PC-9 (cell line): ENCODE measurements around the gene RNASE8. TPM values are rescaled to one million over a fixed set of nuclear protein-coding genes. Genes with fewer than 3 reads are reported as not detected.

ENCODE experiments used
- BruUV-seq: library from RNA; stranded (reverse); fragments of 400-500 nt; replicated peaks from 2 replicates; lab custom pipeline; 2021; lab: Mats Ljungman, UMichigan
- CTCF ChIA-PET: fragments of 300-600 bp; sonication (Branson Sonifier 250); formaldehyde crosslinking; loops from one replicate; lab custom pipeline; 2022; ENCODE audit warnings: antibody characterized with exemption; lab: Charles Lee
- POLR2A ChIA-PET: fragments of 300-600 bp; sonication (Branson Sonifier 250); formaldehyde crosslinking; loops from one replicate; lab custom pipeline; 2022; ENCODE audit warnings: antibody characterized with exemption; ENCODE audit not compliant: unreplicated experiment; lab: Charles Lee
- DNase-seq, 2 experiments: peaks; one replicate each; pipeline versions ENCODE4 v3.0.0 to v3.0.0-alpha.2; 2015 to 2022; ENCODE audit warnings: mixed read lengths in 1 of 2
- H2AFZ ChIP-seq: fragments of 200-600 bp; sonication (generic); 2 replicates; pipeline ENCODE4 v1.8.1; 2017; ENCODE audit warnings: antibody characterized with exemption
- H3F3A ChIP-seq: fragments of 200-600 bp; sonication (generic); 2 replicates; pipeline ENCODE4 v1.8.1; 2017; ENCODE audit warnings: antibody characterized with exemption, mild to moderate bottlenecking, low read depth; ENCODE audit not compliant: insufficient read depth
- H3K27ac ChIP-seq: fragments of 200-600 bp; sonication (generic); 2 replicates; pipeline ENCODE4 v1.6.1; 2016; ENCODE audit warnings: mixed run types
- H3K27me3 ChIP-seq: fragments of 200-600 bp; sonication (generic); 2 replicates; pipeline ENCODE4 v1.6.1; 2016; ENCODE audit warnings: low read depth, mixed run types; ENCODE audit not compliant: insufficient read depth
- H3K36me3 ChIP-seq: fragments of 200-600 bp; sonication (generic); 2 replicates; pipeline ENCODE4 v1.6.1; 2016; ENCODE audit warnings: low read depth, mixed run types
- H3K4me1 ChIP-seq: fragments of 200-600 bp; sonication (generic); replicated peaks from 2 replicates; pipeline ENCODE4 v1.6.1; 2016; ENCODE audit warnings: mixed run types; ENCODE audit not compliant: insufficient read depth
- H3K4me2 ChIP-seq: fragments of 200-600 bp; sonication (generic); 2 replicates; pipeline ENCODE4 v1.6.1; 2017; ENCODE audit warnings: mixed run types
- H3K4me3 ChIP-seq: fragments of 200-600 bp; sonication (generic); 2 replicates; pipeline ENCODE4 v1.6.1; 2016; ENCODE audit warnings: mixed run types
- H3K79me2 ChIP-seq: fragments of 200-600 bp; sonication (generic); 2 replicates; pipeline ENCODE4 v1.6.1; 2017; ENCODE audit warnings: low read depth, mixed run types
- H3K9me2 ChIP-seq: fragments of 200-600 bp; sonication (generic); 2 replicates; pipeline ENCODE4 v1.8.1; 2017; ENCODE audit warnings: mild to moderate bottlenecking; ENCODE audit not compliant: insufficient read depth
- H3K9me3 ChIP-seq: fragments of 200-600 bp; sonication (generic); 2 replicates; pipeline ENCODE4 v1.8.1; 2016; ENCODE audit warnings: low read depth; ENCODE audit not compliant: insufficient read depth
- H4K20me1 ChIP-seq: fragments of 200-600 bp; sonication (generic); 2 replicates; pipeline ENCODE4 v1.8.1; 2017; ENCODE audit not compliant: insufficient read depth
- CTCF ChIP-seq: fragments of 200-600 bp; sonication (generic); conservative IDR thresholded peaks from 2 replicates; pipeline ENCODE4 v1.6.1; 2017; ENCODE audit warnings: mixed run types, antibody characterized with exemption, mild to moderate bottlenecking, moderate library complexity
- EZH2 ChIP-seq: fragments of 200-600 bp; sonication (generic); IDR thresholded peaks from 2 replicates; pipeline ENCODE4 v1.8.0; 2017; ENCODE audit warnings: antibody characterized with exemption, low read depth
- intact Hi-C: fragments of 100-400 bp; cut with micrococcal nuclease; formaldehyde crosslinking; loops from one replicate; pipeline ENCODE4 v1.10.0; 2022; ENCODE audit not compliant: unreplicated experiment
- total RNA-seq: library from RNA; stranded (reverse); gene quantifications from 2 replicates; pipeline ENCODE4 v1.2.3, GENCODE V29; 2021

Gene RNASE8
- total RNA-seq, 1 experiment from 2014 or later, result not detected

DNA sequence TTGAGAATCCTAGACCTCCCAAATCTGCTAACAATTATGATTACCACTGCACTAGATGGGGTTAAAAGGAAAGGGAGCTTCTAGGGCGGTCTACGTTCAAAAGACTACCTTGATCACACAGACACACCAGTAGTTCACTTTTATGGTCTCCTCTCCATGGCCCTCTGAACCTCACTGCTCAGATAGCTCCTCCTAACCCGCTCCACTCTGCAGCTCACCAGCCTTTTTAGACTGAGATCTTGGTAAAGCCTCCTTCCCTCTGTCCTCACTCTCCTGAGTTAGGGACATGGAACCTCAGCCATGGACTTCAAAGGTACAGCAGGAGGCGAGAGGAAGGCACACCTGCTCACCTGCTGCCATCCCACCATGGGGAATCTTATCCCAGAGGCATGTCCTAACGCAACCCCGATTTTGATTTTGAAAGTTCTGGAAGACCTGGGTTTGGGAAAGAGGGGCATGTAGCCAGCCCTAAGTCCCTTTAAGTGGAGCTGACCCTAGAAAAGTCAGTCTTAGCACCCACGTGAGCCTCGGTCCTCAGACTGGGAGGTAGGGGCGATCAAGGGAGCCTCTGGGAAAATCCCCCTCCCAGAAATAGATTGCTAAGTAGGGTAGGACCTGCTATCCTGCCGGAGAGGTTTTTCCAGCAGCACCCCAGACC lies 39.5 kb downstream of the RNASE8 start:
- Histone ChIP-seq H3K4me3 (no peak overlapping the region), H3K79me2 (0 out of 2 replicates have a peak, but pooled peaks cover 4% of the 10 kb centered on the region), H3K4me2 (no peak overlapping the region), H3K27me3 (no peaks in the 10 kb centered on the region), H3K9me2 (no peaks in the 10 kb centered on the region), H2AFZ (no peak overlapping the region), H3K36me3 (no peaks in the 10 kb centered on the region), H3K4me1 (peaks cover 20% of the 10 kb centered on the region), H4K20me1 (no peaks in the 10 kb centered on the region), H3K9me3 (no peaks in the 10 kb centered on the region), H3F3A (peaks cover 14% of the 10 kb centered on the region; the same call in 1 of the 2 replicates), H3K27ac (no peak overlapping the region)
- BruUV-seq, result no TSS peak
- intact Hi-C loops, result no loop called here
- no peak for DNase-seq
- ChIA-PET CTCF (interaction anchor here (0.6 kb wide), 1 partner anchor 26 kb away, joined by 5 read pairs; no protein-coding TSS in a partner anchor), POLR2A (no interaction called here)
- TF ChIP-seq CTCF (no peak), EZH2 (no peak)

DNA sequence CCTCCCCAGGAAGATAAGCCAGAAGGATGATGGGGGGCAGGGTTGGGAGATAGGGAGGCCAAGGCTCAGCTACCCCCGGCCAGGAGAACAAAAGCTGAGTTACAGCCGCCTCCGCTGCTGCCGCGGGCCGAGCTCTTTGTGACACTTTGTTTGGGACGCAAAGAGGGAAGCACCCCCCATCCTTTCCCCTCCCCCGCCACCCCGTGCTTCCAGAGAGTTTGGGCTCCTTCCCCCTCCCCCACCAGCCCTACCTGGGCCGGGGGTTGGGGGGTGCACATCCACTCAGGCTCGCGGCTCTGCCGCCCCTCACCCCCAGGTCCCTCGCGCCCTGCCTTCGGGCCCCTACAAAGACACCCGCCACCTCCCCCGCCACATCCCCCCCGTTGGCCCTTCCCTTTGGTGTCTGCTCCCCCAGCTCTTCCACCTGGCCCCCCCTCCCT lies 40.0 kb downstream of the RNASE8 start:
- Histone ChIP-seq H4K20me1 (no peaks in the 10 kb centered on the region), H3K4me3 (no peak overlapping the region), H3K9me3 (no peaks in the 10 kb centered on the region), H3K4me1 (peaks cover 25% of the 10 kb centered on the region), H3F3A (peaks cover 14% of the 10 kb centered on the region; the same call in 1 of the 2 replicates), H3K79me2 (0 out of 2 replicates have a peak, but pooled peaks cover 4% of the 10 kb centered on the region), H3K27ac (no peak overlapping the region), H2AFZ (no peak overlapping the region), H3K9me2 (no peaks in the 10 kb centered on the region), H3K27me3 (no peaks in the 10 kb centered on the region), H3K4me2 (no peak overlapping the region), H3K36me3 (no peaks in the 10 kb centered on the region)
- intact Hi-C loops, result no loop called here
- CTCF ChIA-PET, result interaction anchor here (0.6 kb wide), 1 partner anchor 27 kb away, joined by 5 read pairs; no protein-coding TSS in a partner anchor
- BruUV-seq, result no TSS peak
- DNase-seq, result no peak
- TF ChIP-seq EZH2, result no peak
- TF ChIP-seq CTCF, result no peak
- POLR2A ChIA-PET, result no interaction called here

DNA sequence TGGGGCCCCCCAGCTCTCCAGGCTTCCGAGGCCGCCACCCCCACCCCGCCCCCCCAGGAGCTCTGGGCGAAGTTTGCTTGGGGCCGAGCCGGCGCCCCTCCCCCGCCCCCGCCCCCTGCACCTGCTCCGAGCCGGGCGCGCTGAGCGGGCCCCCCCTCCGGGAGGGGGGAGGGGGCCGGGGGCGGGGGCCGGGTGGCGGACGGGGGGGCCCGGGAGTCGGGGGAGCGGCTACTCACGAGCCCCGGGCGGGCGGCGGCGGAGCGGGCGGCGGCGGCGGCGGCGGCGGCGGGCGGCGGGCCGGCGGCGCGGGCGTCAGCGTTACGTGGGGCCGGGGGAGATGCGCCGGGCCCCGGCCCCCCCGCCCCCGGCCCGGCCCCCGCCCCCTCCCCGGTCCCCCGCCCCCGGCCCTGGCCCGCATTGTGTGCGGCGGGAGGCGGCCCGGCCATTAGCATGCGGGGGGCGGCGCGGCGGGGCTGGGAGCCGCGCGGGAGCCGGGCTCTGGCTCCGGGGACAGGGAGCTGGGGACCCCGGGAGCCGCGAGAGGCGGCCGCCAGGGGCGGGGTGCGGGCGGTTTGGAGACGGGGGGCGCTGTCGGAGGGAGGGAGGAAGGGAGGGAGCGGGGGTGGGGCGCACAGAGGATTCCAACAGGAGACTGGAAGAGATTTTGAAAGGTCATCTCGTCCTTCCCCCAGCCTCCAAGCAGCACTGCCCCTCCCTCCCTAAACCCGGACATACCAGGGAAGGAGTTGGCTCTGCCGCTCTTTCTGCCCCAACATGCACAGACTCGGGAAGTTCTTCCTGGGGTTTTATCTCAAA lies 40.7 kb downstream of the RNASE8 start, which contains the start of gene ZNF219:
TSS of gene ZNF219 (minus strand) at position 580 of the 816 bp plus-strand sequence. CDS start 5,064 bp downstream, outside the sequence.
- Histone ChIP-seq H3K27me3 (no peaks in the 10 kb centered on the region), H3K4me1 (peaks cover 28% of the 10 kb centered on the region), H2AFZ (peak within 1 kb of the TSS; percentile 88), H3K4me3 (peak within 1 kb of the TSS; percentile 81), H4K20me1 (no peaks in the 10 kb centered on the region), H3K4me2 (peak within 1 kb of the TSS; percentile 95), H3K36me3 (no peaks in the 10 kb centered on the region), H3K9me2 (no peaks in the 10 kb centered on the region), H3K27ac (no peak within 1 kb of the TSS), H3F3A (peaks cover 14% of the 10 kb centered on the region; the same call in 1 of the 2 replicates), H3K79me2 (0 out of 2 replicates have a peak, but pooled peaks cover 4% of the 10 kb centered on the region), H3K9me3 (no peaks in the 10 kb centered on the region)
- intact Hi-C loops, result no loop called here
- POLR2A ChIA-PET, result no interaction called here
- DNase-seq, result peak in 1 of 2 experiments; percentile 44
- BruUV-seq, result no TSS peak
- CTCF ChIA-PET, result no interaction called here
- TF ChIP-seq EZH2 (no peak), CTCF (no peak)
